ENCODE results near the gene OXSR1.
"Not testable (repeated sequence)": the region's sequence is repeated elsewhere in the genome, so short reads cannot be mapped to it uniquely, and the experiment has no call there.

Gene OXSR1

GRCh38 chr3:38128303-38128655, 37.1 kb upstream of the OXSR1 start:
- no peak for DNase-seq

GRCh38 chr3:38129058-38129457, 36.3 kb upstream of the OXSR1 start:
- DNase-seq: no peak

- DNase-seq: no peak
Observed at GRCh38 chr3:38130631-38131065, 34.7 kb upstream of the OXSR1 start.

- DNase-seq: no peak
Observed at GRCh38 chr3:38131621-38132369, 33.5 kb upstream of the OXSR1 start.

GRCh38 chr3:38133209-38133556, 32.2 kb upstream of the OXSR1 start:
- no peak for DNase-seq

GRCh38 chr3:38133557-38134405, 31.6 kb upstream of the OXSR1 start:
- DNase-seq: no peak

GRCh38 chr3:38134517-38135143, 30.7 kb upstream of the OXSR1 start:
- not testable (repeated sequence) for DNase-seq

- DNase-seq: not testable (repeated sequence)
Observed at GRCh38 chr3:38135621-38136277, 29.6 kb upstream of the OXSR1 start.

- peak in 1 of 2 experiments; percentile 16 for DNase-seq
Observed at GRCh38 chr3:38136393-38136776, 29.0 kb upstream of the OXSR1 start.

- DNase-seq: peak; percentile 98 to 99
Observed at GRCh38 chr3:38136777-38137614, 28.3 kb upstream of the OXSR1 start, which contains the start of gene ACAA1. Gene ACAA1, minus strand, starts transcription at chr3:38137127. Its CDS starts 92 bp downstream, at chr3:38137035.

- DNase-seq: peak; percentile 34 to 64
Observed at GRCh38 chr3:38137615-38138348, 27.6 kb upstream of the OXSR1 start.

- DNase-seq: peak; percentile 40 to 56
Observed at GRCh38 chr3:38138349-38139190, 26.8 kb upstream of the OXSR1 start, which contains the start of gene MYD88. Gene MYD88, plus strand, starts transcription at chr3:38138661. Its CDS starts 40 bp downstream, at chr3:38138701.

- DNase-seq: peak in 1 of 2 experiments; percentile 45
Observed at GRCh38 chr3:38139191-38139590, 26.1 kb upstream of the OXSR1 start.

- no peak for DNase-seq
Observed at GRCh38 chr3:38139652-38140051, 25.7 kb upstream of the OXSR1 start.

GRCh38 chr3:38140326-38141172, 24.8 kb upstream of the OXSR1 start:
- DNase-seq: no peak

- DNase-seq: no peak
Observed at GRCh38 chr3:38141173-38141951, 24.0 kb upstream of the OXSR1 start.

GRCh38 chr3:38141952-38142273, 23.4 kb upstream of the OXSR1 start:
- DNase-seq: no peak

- no peak for DNase-seq
Observed at GRCh38 chr3:38142959-38143358, 22.4 kb upstream of the OXSR1 start.

GRCh38 chr3:38143511-38143910, 21.8 kb upstream of the OXSR1 start:
- no peak for DNase-seq
